ENCODE data around the gene CCDC85A.

CCDC85A gene

DNA sequence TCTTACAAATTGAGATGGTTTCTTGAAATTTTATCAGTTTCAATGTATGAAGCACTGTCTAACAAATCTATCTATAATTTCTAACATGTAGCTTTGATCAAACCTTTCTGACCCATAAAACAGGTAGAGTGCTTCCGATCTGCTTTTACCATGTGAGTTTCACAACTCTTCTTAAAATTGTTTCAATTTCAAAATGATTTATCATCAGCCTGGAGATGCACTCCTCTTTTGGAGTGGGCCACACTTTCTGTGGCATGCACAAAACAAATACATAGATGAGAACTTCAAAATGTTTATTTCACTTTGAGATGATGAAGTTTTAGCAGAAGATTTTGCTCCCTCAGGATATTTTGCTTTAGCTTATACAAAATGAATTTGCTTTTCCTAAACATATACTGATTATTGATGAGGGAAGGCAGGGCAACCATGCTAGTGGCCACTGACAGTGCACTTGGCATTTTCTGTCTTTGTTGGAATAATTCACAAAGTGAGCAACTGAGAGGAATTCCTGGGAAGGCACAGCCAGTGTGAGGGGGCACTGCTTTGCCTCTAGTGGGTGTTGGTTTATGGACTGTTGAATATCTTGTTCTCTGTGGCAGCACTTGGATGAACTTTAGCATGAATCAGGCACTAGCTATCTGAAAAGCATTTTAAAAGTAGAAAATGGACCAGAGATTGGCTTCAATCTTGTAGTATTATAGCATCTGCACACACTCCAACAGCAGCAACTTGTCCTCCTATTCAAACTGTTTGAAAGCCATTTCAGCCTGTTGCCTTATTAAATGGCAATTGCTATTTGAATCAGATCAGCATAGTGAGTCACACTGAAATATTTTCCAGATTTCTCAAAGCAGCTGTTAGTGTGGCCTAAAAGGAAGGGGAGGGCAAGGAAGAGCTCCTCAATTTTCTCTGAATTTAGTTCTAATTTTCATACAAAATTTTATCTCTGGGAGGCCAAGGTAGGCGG is 193.2 kb downstream of the CCDC85A start:
- no peak for DNase-seq

DNA sequence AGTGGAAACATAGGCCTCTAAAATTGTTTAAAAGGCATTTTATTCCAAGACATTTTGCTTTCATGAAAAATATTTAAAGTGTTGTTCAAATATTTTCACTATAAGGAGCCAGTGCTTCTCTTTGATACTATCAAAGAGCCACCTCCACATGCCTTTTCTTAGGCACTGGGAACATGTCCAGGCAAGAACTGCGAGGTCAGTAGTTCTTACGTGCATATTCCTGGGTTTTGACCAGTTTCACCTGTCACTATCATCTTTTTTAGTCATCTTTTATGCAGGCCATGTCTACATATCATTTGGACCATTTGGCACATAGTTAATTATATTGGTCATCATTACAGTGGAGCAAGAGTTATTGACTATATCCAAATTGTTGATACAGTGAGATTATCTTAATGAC is 195.3 kb downstream of the CCDC85A start:
- DNase-seq, result no peak

GRCh38 chr2:56380861-56381260 is 197.1 kb downstream of the CCDC85A start:
- DNase-seq, result no peak

- DNase-seq, result no peak
Measured at GRCh38 chr2:56382466-56382865, 198.7 kb downstream of the CCDC85A start.

GRCh38 chr2:56386657-56387056 is 202.9 kb downstream of the CCDC85A start:
- no peak for DNase-seq

DNA sequence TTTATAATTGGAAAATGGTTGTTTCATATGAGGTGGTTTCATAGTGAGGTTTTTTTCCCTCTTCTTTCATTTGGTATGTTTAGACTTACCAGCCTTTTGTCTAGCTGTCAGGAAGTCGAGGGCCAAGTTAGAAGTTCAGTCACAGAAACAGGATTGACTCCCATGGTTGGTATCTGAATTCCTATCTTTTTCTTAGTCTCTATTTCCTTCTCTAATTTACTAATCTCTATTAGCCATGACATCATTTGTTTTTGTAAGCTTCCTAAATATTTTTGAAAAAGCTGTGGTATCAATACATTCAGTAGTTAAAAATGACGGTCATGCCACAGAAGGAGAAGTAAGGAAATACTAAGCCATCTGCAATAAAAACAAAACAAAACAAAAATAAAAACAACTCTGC is 206.9 kb downstream of the CCDC85A start:
- no peak for DNase-seq

DNA sequence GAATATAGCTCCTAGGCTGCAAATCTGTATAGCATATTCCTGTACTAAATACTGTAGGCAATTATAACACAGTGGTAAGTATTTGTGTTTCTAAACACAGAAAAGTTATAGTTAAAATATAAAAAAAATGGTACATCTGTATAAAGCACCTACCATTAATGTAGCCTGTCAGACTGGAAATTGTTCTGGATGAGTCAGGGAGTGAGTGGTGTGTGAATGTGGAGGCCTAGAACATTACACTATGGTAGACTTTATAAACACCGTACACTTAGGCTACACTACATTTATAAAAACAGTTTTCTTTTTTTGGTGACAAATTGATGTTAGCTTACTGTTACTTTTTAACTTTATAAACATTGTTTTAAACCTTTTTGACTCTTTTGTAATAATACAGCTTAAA is 226.3 kb downstream of the CCDC85A start:
- no peak for DNase-seq

DNA sequence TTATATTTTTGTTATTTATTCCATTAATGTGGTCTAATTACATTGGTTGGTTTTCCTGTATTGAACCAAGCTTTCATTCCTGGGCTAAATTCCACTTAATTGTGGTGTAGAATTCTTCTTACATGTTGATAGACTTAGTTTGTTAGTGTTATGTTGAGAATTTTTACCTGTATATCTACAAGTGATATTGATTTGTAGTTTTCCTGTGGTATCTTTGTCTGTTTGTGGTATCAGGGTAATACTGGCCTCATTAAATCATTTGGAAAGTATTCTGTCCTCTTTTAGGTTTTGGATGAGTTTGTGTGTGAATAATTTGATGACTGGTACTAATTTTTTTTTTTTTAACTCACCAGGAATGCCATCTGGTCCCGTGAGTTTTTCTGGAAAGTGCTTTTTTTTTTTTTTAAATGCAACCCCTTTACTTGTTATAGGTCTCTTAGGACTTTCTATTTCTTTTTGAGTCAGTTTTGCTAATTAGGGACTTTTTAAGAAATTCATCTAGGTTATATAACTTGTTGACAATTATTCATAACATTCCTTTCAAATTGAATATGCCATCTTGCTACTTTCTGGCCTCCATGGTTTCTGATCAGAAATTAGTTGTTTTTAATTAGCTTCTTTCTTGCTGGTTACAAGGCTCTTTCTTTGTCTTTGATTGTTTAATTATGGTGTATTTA is 232.8 kb downstream of the CCDC85A start:
- DNase-seq, result no peak

Data from CD4-positive, alpha-beta T cell treated with Interleukin-6 for 4 hours (primary cell).